ENCODE measurements around the gene GAMT.
"Not testable (repeated sequence)": the region's sequence is repeated elsewhere in the genome, so short reads cannot be mapped to it uniquely, and the experiment has no call there.

The GAMT gene

DNA sequence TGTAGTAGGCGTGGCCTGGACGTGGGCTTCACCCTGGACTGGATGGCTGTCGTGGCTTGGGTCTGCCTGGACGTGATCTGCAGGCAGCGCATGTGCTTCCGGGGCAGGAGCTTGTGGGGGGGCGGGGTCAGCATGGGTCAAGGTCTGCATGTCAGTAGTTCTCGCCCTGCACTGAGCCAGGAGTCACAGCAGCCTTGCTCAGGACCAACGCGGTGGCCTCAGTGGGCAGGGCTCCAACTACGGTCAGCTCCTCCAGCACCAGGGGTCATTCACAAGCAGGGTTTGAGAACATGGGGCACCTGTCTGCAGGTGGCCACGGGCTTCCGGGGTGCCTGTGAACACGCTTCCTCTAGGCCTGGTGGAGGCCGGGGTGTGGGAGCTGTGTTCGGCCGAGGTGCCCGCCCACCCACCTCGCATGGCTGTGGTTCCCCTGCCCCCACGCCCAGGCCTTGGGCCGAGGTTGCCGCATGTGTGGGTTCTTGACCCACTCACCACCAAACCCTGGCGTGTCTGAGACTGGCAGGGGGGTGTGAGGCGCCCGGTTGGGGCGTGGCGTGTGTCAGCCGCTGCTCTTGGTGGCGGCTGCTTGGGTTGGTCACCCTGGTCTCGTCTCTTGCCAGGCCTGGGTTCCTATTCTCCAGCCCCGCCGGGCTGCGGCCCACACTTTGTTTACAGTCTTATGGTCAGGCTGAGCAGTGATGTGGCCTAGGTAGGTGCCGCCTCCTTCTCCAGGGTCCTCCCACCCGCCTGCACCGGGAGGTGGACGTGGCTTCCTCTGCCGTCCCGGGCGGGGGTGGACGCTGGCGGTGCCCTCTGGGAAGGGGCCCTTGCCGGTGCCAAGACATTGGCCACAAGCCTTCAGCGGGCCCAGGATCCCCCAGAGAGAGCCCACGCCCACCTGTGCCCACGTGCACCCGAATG, 32.0 kb upstream of the GAMT start:
- DNase-seq: no peak

DNA sequence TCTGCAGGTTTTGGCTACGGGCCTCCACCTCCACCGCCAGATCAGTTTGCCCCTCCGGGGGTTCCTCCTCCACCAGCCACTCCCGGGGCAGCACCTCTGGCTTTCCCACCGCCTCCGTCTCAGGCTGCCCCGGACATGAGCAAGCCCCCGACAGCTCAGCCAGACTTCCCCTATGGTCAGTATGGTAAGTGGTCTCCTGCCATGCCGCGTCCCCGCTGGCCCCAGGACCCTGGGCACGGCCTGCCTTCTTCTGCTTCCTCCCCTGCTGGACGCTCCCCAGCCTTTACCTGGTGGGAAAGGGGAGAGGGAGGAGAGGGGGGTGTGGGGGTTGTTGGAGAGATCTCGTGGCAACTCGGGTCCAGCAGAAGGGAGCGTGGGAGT, 31.2 kb upstream of the GAMT start:
- no peak for DNase-seq

DNA sequence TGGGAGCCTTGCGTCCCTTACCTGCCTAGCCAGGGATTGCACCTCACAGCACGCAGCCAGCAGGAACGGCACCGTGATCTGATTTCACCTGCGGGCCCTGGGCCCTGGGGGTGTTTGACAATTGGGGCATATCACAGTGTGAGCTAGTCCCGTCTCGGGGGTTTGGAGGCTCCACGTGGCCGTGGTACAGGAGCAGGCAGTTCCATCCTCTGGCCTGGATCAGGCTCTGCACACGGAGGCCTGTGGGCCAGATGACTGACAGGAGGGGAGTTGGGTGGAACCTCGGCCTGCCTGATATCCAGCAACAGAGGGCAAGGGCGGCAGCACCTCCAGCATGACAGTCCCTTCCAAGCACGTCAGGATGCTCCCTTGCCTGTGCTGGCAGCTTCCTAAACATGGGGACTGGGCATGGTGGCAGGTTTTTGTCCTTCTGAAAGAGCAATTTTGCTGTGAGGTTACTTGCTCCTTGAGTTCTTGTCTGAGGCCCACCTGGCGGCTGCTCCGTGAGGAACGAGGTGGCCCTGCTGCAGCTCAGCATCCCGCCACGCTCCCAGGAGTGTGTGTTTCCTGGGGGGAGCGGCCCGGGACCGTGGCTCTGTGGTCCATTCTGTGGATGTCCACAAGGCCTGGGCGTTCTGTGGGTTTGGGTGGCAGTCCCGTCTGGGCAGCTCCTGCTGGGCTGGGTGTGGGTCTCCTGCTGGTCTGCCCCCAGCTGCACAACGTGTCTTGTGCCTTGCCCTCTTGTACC, 30.6 kb upstream of the GAMT start:
- no peak for DNase-seq

DNA sequence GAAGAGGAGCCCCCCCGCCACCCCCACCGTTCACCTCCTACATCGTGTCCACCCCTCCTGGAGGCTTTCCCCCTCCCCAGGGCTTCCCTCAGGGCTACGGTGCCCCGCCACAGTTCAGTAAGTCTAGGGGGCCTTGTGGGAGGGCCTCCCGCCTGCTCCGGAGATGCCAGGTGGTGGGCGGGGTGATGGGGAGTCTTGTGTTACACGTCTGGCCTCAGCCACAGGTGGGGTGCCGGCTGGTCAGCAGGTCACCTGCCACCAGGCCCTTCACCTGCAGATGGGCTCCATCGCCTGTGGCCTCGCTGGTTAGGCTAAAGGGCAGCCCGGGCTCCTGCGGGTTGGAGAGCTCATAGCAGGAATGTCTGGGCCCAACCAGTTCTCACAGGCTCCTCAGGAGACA, 28.9 kb upstream of the GAMT start:
- no peak for DNase-seq

DNA sequence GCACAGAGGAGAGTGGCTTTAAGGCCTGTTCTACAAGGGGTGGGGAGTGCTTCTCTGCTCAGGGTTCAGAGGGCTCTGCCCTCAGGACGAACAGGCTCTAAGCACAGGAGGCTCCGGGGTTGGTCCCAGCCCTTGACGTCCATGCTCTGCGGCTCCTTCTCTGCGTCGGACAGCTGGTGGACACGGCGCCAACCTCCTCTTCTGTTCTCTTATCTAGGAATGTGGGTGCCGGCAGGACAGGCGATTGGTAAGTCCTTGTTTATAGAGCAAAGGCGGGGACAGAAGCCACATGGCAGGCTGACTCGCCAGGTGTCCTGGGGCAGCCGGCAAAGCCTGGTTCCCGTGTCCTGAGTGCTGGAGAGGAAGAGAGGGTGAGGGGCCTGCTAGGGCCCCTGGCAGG, 28.4 kb upstream of the GAMT start:
- no peak for DNase-seq

DNA sequence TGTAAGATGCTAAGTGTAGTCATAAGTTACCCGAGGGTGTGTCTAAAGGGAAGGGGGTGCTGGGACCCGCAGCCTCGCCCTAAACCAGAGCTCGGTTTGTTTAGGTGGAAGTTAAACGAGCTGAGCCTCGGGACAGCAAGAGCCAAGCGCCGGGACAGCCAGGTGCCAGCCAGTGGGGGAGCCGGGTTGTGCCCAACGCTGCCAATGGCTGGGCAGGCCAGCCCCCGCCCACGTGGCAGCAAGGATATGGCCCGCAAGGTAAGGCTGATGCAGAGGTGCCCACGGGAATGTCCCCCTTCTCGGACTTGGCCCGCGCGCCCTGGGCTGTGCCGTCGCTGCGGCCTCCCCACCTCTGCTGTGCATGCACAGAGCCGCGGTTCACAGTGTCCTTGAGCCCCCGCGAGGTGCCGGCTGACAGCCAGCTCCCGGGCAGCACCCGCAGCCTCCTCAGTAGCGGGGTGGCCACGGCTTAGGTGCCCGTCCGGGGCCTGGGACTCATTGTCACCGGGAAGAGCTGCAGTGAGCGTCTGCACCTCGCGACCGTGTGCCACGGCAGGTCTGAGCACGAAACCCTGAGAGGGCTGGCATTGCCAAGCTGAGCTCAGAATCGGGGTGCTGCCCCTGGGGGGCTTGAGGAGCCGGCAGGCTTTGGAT, 27.5 kb upstream of the GAMT start:
- no peak for DNase-seq

DNA sequence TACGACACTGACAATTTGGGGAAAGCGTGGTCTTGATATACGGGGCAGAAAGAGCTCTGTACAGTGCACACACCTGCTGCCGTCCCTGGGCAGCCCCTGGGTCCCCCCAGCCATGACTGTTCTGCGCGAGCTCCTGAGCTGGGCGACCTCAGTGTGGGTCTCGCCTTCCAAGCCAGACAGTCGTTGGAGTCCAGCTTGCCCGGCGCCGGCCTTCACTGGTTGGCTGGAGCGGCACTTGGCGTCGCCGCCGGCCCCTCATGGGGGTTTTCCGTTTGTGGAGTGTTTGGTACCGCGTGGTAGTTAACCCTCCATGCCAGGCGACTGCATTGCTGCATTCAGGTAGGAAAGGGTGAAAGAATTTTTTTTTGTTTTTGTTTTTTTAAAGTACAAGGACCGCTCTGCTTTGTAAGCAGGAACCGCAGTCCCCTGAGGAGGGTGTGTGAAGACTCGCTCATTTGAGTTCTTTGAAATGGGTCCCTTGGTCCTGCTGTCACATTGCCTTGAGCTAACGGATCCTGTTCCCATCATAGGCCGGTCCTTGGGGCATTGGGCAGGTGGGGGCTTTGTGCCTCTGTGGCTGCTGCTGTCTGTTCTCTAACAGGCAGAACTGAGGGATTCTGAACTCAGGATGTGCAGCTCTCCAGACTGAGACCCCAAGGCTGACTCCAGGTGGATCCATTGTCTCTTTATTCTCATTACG, 26.0 kb upstream of the GAMT start:
- no peak for DNase-seq

DNA sequence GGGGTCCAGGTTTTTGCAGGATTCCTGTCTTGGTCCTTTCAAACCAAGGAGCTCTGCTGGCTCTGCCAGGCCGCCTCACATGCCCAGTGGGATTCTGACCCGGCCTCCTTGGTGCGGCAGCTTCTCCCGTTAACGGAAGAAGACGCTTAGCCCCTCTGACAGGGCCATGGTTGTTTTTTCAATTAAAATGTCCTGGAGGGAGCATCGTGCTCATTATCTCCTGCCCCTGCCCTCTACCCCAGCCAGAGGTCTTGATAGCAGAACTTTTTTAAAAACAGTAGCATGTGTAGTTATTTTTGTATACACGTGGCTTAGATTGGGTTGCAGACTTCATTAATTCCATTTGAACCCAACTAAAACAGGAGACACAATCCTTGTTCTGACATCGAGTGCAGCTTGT, 25.4 kb upstream of the GAMT start:
- no peak for DNase-seq

DNA sequence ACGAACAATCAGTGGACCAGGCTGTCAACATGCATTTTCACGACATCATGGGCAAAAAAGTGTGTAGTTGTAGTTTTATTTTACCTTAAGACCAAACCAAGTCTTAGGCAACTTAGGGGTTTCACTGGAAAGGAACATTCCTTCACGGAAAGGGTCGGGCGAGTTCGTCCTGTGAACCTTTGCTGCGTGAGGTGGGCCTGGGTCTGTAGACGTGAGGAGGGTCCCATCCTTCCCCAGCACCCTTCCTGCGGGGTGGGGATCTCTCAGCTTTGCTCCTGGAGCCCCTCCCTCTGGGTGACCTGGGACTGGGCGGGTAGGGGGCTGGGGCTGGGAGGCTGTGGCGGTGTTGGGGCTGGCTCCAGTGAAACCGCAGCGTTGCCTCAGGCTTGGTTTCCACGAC, 24.6 kb upstream of the GAMT start:
- no peak for DNase-seq

DNA sequence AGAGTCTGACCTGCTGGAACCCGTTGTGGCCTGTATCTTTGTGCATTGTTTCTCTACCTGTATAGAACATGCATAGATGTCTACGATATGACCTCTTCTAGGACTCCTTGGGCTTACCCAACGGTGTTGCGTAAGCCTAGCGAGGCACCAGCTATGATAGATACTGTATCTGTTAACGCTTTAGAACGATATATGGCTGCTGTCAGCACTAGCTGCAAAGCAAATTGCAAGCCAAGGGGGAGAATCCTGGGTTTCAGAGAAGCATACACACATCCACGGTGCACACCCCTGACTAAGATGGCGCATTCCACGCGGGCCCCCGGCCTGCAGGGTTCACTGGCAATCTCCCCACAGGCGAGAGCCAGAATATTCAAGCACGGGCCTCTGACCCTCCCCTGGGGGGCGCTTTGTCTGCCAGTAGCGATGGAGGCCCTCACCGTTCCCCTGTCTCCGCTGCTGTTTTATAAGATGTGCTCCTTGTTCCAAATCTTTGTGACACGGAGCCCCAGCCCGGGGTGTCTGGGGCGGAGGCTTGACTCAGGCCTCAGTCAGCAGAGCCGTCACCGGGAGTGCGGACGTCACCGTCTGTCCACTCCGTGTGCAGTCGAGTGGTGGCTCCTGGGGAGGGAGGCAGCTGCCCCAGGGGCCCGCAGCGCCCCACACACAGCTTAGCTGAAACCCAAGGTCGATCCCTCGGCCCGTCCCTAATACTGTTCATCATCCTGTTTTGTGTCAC, 23.9 kb upstream of the GAMT start:
- no peak for DNase-seq

DNA sequence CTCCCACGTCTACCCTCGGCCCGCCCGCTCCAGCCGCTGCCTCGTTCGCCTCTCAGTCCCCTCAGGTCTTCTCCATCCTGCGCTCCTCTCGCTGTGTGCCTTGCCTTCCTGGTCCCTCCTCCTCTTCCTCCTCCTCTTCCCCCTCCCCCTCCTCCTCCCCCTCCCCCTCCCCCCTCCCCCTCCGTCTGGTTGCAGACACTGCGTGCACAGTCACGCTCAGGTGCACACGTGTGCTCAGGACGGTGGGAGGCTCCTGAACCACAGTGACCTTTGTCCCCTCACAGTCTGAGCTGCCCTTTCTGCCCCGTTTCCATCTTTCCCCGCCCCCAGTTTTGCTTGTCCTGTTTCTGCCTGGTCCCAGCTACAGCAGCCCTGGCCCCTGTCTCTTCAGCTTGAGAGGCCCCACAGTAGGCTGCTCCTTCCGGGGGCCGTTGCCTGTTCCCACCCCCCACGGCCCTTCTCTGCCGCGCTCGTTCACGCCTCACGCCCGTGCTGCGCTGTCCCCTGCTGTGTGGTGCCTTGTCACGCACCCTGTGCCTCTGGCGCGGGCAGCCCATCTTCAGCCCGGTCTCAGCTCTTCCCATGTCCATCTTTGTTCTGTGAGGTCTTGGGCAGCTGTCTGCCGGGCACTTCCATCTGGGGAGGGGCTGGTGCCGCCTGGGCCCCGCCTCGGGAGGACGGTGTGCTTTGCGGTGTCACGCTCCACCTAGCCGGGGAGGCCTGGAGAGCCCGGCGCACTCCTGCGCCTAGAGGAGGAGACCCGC, 23.0 kb upstream of the GAMT start:
- no peak for DNase-seq

DNA sequence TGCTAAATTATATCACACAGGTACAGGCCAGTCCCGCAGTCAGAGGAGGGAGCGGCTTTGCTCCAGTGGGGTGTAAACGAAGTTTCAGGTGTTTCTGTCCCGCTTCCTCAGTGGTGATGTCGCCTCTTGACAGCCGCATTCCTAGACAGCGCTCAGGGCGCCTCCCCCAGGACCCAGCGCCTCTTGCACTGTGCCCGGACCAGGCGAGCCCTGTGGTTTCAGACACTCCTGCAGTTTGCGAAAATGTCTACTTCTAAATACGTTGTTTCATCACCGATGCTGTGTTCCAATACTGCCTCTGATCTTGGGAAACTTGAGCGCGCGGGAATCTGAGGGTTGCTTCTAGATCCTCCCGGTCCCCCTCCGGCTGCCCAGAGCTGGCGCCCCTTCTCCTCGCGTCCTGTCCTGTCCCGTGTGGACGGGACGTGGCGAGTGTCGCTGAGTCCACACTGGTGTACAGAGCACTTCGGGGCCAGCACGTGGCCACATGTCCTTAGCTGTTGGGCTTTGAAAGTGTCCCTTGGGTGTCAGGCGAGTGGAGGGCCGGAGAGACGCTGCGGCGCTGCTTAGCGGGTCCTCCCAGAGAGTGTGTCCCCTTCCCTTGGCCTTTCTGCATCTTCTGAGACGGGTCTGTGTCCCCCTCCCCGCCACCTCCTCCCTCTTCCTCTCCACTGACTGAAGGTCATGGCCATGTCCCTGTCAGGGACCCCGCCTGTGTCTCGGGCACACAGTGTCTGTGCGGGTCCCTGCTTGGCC, 22.3 kb upstream of the GAMT start:
- DNase-seq: no peak

DNA sequence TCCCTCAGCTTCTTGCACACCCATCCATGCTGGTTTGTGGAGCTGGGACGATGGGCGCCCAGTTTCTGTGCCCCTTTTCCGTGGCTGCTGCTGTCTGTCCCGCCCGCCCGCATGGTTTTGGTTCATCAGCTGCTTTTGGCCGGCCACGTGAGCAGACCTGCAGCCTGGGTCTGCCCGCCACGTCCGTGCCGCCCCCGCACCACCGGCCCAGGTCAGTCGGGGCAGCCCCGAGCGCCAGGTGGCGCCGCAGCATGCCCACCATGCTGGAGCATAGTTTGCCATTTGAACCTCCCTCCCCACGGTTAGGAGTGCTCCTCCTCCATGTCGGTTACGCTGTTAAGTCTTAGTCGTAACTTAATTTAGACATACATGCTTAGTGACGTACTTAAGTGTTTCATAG, 21.6 kb upstream of the GAMT start:
- DNase-seq: no peak

DNA sequence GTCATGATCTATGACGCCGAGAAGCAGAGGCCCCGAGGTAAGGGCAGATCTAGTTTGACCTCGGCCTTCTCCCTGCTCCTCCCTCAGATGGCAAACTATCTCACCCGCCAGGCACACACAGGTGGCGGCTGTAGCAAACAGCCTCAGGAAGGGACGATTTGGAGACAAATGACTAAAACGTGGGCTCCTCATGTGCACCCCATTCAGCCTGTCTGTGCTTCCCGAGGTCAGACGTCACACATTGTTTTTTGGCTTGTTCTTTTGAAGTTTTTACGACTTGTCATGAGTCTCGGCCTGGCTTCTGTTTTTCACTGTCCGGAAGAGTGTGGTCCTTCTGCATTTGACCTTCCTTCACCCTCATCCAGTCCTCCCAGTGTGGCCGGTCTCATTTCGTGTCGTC, 21.0 kb upstream of the GAMT start:
- DNase-seq: no peak

DNA sequence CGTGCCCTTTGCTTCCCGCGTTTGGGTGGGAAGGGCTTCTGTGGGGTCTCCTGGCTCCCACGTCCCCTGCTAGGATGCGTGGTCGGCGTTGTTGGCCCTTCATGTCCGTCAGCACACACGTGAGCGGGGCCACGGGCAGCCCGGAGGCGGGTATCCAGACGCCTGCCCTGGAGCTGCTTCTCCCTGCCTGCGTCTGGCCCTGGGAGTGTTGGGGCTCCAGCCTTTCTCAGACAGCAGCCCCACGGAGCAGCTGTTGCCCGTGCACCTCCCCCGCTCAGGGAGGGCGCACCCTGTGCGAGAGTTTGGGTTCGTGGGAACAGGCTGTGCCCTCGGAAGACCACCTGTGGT, 20.6 kb upstream of the GAMT start:
- DNase-seq: no peak

DNA sequence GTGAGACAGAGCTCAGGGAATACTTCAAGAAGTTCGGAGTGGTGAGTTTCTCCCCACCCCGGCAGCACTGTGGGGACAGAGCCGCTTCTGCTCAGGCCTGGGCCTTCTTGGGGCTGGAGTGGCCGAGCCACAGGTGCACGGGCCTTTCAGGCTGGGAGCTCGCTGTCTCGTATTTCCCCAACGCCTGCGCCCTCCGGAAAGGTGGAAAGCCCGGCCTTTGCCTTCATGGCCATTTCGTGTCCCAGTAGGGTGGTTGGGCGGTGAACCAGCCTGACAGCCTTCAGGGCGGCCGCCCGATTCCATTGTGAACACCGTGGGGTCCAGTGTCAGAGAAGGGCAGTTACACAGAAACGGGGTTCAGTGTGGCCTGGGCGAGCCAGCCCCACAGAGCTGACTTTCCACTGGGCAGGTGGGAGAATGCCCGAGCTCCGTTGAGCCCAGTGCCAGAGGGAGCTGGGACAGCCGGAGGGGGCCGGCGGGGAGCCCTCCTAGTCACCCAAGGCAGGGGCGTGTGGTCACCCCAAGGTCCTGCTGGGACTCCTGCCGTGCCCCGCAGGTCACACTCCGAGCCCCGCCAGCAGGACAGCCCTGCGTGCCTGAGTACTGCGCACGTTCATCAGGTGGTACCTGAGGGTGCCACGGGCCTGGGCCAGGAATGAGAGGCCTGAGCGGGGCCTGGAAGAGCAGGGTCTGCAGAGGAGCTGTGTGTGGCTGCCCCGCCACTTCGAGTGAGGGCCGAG, 20.0 kb upstream of the GAMT start:
- no peak for DNase-seq

DNA sequence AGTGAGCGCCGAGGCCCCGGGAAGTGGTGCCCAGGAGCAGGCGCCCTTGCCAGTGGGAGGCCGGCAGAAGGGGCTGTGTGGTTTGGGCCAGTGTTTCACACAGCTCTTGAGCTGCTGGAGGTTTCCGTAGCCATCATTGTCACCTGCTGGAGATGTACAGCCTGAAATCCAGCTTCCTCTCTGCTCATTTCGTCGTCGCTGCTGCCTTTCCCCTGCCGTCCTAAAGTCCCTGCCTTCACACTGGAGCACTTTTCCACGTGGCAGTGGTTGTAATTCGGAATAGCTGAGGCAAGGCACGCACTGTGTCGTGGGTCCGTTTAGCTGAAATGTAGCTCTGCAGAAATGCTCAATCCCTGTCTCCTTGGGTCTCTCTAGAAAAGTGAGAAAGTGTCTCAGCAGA, 19.2 kb upstream of the GAMT start:
- DNase-seq: no peak

DNA sequence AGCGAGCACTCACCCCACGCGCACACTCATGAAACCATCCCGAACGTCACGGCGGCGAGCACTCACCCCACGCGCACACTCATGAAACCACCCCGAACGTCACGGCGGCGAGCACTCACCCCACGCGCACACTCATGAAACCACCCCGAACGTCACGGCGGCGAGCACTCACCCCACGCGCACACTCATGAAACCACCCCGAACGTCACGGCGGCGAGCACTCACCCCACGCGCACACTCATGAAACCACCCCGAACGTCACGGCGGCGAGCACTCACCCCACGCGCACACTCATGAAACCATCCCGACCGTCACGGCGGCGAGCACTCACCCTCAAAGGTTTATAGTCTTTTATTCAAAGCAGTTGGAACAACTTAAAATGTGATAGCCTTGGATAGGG, 18.7 kb upstream of the GAMT start:
- not testable (repeated sequence) for DNase-seq

DNA sequence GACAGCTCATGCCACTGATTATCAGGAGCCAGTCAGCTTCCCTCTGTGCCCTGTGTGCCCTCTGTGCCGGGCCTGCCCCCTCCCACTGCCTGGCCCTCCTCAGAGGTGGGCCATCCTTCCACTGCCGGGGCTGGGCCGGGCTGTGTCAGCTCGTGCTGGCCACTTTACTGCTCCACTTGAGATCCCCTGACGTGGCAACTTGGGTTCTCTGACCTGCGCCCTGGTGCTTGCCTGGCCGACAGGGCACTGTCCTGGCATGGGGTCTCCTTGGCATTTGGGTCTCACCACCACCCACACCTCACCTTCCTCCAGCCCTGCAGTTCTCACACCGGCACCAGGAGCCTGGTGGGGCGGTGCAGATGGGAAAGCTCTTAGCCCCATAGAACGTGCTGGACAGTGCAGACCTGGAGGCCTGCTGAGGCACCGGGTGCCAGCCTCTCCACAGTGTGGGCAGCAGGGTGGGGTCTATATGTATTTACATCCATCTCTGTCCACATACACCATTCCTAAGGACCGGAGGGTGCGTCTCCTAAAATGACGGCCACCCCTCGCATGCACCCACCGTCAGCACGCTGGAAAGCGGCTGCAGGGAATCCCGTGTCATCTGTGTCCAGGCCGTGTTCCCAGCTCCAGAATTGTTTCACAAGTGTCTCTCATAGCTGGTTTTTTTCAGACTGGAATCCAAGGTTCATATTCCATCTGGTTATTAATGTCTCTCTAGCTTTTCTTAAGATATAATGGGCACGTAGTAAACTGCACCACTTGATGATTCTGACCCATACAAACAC, 17.8 kb upstream of the GAMT start:
- DNase-seq: no peak

DNA sequence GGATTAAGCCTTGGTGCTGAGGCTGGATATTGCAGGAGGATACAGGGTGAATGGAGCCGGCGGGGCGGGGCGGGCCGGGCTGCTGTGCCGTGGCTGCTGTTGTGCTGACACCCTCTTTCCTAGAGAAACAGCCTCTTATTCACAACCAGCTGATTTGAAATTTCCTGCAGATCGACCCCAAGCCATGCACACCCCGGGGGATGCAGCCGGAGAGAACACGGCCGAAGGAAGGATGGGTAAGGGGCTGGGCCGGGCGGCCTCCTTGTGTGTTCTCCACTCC, 17.1 kb upstream of the GAMT start:
- DNase-seq: no peak

Measured in activated CD4-positive, alpha-beta T cell treated with anti-CD3 and anti-CD28 coated beads, Interleukin-2, Interleukin-6, amounts not matched to agents 100 ng/mL and 50 ng/mL, durations not matched to agents 16 hours and 8 hours (primary cell).